Measurements from ENCODE around the gene TEX13B.

DNA sequence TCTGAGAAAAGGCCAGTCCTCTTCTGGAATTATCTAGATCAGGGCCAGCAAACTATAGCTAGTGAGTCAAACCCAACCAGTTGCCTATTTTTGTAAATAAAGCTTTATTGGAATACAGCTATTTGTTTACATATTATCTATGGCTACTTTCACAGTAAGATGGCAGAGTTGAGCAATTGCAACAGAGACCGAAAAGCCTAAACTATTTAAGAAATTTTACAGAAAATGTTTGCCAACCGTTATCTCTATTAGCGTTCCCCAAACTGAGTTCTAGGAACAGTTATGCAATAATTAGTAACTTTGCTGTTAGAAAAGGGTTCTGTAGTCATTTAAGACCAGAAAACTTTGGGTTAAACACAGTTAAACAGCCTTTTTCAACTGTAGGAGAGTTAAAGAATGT is 10.5 kb downstream of the TEX13B start:
- TF ChIP-seq, protein P1, sequence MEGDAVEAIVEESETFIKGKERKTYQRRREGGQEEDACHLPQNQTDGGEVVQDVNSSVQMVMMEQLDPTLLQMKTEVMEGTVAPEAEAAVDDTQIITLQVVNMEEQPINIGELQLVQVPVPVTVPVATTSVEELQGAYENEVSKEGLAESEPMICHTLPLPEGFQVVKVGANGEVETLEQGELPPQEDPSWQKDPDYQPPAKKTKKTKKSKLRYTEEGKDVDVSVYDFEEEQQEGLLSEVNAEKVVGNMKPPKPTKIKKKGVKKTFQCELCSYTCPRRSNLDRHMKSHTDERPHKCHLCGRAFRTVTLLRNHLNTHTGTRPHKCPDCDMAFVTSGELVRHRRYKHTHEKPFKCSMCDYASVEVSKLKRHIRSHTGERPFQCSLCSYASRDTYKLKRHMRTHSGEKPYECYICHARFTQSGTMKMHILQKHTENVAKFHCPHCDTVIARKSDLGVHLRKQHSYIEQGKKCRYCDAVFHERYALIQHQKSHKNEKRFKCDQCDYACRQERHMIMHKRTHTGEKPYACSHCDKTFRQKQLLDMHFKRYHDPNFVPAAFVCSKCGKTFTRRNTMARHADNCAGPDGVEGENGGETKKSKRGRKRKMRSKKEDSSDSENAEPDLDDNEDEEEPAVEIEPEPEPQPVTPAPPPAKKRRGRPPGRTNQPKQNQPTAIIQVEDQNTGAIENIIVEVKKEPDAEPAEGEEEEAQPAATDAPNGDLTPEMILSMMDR (IDR thresholded peaks at IDR 0.05; ENCODE audit: extremely low read depth in 1 of 2, insufficient read depth in 1 of 2, low read depth in 1 of 2, low read length in 2 of 2) = no peak
- TF ChIP-seq, protein P2, sequence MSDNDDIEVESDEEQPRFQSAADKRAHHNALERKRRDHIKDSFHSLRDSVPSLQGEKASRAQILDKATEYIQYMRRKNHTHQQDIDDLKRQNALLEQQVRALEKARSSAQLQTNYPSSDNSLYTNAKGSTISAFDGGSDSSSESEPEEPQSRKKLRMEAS (IDR thresholded peaks at IDR 0.05; ENCODE audit: insufficient read depth, insufficient read length) = no peak
- TF ChIP-seq EZH2 (IDR thresholded peaks at IDR 0.05; ENCODE audit: borderline replicate concordance, low read depth, low read length, severe bottlenecking) (no peak), POLR2A (IDR thresholded peaks at IDR 0.05; ENCODE audit: low read depth, low read length) (no peak), POLR2AphosphoS5 (IDR thresholded peaks at IDR 0.05; ENCODE audit: insufficient read depth, low read depth, low read length) (no peak), FOS (IDR thresholded peaks at IDR 0.05; ENCODE audit: borderline replicate concordance, insufficient read depth, low read length) (no peak)
